GM21786 (cell line): ENCODE results near the gene DRC1.
"Not testable (repeated sequence)": the region's sequence is repeated elsewhere in the genome, so short reads cannot be mapped to it uniquely, and the experiment has no call there.

Experiments
- ATAC-seq: cut with Tn5 transposase; IDR thresholded peaks from one replicate; pipeline ENCODE4 v1.9.1; 2021; ENCODE audit not compliant: unreplicated experiment

The DRC1 gene

GRCh38 chr2:26401739-26402541 lies at the start of gene DRC1:
Gene DRC1 (plus strand): TSS chr2:26401920. CDS start chr2:26401990, 70 bp downstream.
- ATAC-seq = no peak

GRCh38 chr2:26352892-26353291 lies 48.8 kb upstream of the DRC1 start:
- ATAC-seq = no peak

- not testable (repeated sequence) for ATAC-seq
These were observed 47.3 kb upstream of the DRC1 start for GRCh38 chr2:26354469-26354868.

DNA sequence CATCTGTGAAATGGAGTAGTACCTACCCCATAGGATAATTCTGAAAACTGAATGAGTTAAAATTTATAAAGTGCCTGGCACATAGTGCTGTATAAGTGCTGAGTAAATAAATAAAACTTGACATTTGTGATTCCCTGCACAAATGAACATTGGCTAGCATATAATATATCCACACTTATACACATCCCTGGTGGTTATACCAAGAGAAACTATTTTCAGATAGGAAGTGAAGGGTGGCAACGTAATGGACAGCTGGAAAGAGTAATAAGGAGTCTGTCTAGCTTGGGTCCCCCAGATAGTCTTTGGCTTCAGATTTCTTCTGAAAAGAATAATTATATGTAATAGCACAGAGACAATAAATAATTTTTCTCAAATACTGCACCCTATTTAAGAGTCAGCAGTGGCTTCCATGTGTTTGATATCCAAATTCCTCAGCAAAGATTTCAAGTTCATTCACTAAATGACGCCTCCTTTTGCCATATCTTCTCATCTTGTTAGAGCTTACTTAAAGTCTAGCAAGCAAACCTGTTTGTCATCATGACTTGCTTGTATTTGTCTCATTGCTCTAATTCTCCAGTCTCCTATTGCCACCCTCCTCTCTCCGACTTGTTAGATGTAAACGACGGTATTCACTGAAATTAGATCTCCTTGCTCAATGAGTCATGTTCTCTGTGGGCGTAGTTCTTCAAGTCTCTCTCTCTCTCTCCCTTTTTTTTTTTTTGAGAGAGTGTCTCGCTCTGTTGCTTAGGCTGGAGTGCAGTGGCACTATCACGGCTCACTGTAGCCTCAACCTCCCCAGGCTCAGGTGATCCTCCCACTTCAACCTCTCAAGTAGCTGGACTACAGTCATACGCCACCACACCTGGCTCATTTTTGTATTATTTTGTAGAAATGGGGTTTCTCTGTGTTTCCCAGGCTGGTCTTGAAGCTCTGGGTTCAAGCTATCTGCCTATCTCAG lies 46.4 kb upstream of the DRC1 start:
- ATAC-seq = no peak

DNA sequence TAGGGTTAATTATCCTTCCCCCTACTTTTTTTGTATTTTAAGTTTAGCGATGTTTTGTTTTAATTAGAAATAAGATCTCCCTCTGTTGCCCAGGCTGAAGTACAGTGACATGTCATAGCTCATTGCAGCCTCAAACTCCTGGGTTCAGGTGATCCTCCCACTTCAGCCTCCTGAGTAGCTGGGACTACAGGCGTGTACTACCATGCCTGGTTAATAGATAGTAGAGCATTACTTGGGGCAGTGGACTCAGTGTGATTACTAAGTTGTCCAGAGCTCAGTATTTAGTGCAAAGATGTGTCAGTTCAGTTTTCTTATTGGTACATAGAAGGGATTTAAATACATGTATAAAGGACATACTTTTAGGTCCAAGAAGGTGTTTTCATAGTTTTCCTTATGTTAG lies 45.6 kb upstream of the DRC1 start:
- no peak for ATAC-seq

- ATAC-seq = no peak
These were observed 44.9 kb upstream of the DRC1 start for GRCh38 chr2:26356771-26357170.

- no peak for ATAC-seq
These were observed 41.7 kb upstream of the DRC1 start for GRCh38 chr2:26359886-26360473.

DNA sequence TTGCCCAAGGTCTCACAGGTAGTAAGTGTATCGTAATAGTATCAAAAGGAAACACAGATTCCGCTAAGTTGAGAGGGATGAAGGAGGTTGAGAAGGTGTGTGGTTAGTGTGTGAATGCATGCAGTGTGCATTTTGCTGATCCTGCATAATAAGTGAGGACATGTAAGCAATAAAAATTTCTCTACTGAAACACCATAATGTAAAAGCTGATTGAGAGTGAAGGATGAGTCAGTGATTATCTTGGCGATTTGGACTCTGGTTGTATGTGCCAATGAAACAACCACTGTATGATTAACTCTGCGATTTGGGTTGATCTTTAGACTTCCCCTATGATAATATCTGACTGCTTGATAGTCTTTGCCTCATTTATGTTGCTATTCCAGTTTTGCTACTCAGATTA lies 38.4 kb upstream of the DRC1 start:
- ATAC-seq = no peak

DNA sequence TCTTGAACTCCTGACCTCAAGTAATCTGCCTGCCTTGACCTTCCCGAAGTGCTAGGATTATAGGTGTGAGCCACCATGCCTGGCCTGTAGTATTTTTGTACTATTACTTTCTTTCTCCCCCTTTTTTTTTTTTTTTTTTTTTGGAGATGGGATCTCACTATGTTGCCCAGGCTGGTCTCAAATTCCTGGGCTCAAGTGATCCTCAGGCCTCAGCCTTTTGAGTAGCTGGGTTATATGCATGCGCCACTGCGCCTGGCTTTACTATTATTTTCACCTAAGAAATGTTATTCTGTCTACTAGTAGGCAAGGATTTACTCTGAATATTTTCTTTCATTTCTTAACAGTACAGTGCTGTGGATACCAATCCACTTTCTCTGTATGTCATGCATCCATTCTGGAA lies 37.8 kb upstream of the DRC1 start:
- ATAC-seq = no peak

- ATAC-seq = no peak
These were observed 37.1 kb upstream of the DRC1 start for GRCh38 chr2:26364669-26365068.

GRCh38 chr2:26366957-26367356 lies 34.8 kb upstream of the DRC1 start:
- no peak for ATAC-seq

- not testable (repeated sequence) for ATAC-seq
These were observed 32.1 kb upstream of the DRC1 start for GRCh38 chr2:26369664-26370063.

DNA sequence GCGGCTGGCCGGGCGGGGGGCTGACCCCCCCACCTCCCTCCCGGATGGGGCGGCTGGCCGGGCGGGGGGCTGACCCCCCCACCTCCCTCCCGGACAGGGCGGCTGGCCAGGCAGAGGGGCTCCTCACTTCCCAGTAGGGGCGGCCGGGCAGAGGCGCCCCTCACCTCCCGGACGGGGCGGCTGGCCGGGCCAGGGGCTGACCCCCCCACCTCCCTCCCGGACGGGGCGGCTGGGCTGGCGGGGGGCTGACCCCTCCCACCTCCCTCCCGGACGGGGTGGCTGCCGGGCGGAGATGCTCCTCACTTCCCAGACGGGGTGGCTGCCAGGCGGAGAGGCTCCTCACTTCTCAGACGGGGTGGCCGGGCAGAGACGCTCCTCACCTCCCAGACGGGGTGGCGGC lies 30.8 kb upstream of the DRC1 start:
- not testable (repeated sequence) for ATAC-seq

GRCh38 chr2:26376799-26377198 lies 24.9 kb upstream of the DRC1 start:
- ATAC-seq = no peak

DNA sequence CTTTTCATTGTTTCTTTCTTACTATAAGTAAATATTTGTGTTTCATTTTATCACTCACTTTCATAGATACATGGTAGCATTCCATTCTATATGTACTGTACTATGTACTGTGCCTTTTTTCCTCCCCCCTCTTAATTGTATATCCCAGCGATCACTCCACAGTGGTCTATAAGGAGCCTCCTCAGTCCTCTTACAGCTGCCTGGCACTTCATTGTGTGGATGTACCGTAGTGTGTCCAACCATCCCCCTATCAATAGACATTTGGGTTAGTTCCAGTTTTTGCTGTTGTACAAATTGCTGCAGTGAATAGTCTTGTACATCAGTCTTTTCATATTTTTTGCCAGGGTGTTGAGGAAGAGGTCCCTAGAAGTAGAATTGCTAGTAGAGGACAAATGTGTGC lies 21.4 kb upstream of the DRC1 start:
- ATAC-seq = no peak

DNA sequence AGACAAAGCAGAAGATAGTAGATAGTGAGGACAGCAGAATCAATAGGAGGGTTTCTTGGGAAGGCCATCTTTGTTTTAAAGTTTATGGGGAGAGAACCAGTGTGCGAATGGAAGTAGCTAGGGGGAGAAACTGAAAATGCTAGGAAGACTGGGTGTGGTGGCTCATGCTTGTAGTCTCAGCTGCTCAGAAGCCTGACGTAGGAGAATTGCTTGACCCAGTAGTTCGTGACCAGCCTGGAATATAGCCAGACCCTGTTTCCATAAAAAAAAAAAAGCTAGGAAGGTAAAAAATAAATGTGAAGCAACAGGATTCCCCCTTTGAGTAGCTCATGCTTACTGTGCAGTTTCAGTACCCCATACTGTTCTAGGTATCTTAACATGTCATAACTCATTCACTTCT lies 19.2 kb upstream of the DRC1 start:
- no peak for ATAC-seq

GRCh38 chr2:26384183-26384582 lies 17.5 kb upstream of the DRC1 start:
- no peak for ATAC-seq

GRCh38 chr2:26384597-26384996 lies 17.1 kb upstream of the DRC1 start:
- ATAC-seq = no peak

- ATAC-seq = no peak
These were observed 14.5 kb upstream of the DRC1 start for GRCh38 chr2:26387189-26387588.

- no peak for ATAC-seq
These were observed 7.0 kb upstream of the DRC1 start for GRCh38 chr2:26394694-26395093.

GRCh38 chr2:26395394-26395793 lies 6.3 kb upstream of the DRC1 start:
- ATAC-seq = no peak
